ENCODE results near the gene EEA1.

Gene EEA1

DNA sequence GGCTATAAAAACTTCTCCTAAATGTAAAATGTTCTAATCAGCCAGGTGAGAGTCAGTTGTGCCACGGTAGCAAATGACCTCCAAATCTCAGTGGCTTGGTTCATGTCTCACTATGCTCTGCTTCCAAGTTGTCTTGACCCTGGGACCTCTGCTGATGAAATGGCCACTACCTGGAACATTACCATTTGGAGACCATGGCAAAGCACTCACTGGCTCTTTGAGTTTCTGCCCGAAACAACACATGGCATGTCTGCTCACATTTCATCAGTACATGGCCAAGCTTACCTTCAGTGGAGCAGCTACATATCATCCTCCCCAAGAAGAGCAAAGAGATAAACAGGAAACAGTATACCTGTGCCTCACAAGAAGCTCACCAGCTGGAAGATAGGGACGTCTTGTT, 186.1 kb downstream of the EEA1 start:
- no peak for DNase-seq

- DNase-seq, result no peak
Observed at GRCh38 chr12:92740411-92740810, 188.7 kb downstream of the EEA1 start.

- peak; percentile 20 for DNase-seq
Observed at GRCh38 chr12:92739113-92739512, 190.0 kb downstream of the EEA1 start.

DNA sequence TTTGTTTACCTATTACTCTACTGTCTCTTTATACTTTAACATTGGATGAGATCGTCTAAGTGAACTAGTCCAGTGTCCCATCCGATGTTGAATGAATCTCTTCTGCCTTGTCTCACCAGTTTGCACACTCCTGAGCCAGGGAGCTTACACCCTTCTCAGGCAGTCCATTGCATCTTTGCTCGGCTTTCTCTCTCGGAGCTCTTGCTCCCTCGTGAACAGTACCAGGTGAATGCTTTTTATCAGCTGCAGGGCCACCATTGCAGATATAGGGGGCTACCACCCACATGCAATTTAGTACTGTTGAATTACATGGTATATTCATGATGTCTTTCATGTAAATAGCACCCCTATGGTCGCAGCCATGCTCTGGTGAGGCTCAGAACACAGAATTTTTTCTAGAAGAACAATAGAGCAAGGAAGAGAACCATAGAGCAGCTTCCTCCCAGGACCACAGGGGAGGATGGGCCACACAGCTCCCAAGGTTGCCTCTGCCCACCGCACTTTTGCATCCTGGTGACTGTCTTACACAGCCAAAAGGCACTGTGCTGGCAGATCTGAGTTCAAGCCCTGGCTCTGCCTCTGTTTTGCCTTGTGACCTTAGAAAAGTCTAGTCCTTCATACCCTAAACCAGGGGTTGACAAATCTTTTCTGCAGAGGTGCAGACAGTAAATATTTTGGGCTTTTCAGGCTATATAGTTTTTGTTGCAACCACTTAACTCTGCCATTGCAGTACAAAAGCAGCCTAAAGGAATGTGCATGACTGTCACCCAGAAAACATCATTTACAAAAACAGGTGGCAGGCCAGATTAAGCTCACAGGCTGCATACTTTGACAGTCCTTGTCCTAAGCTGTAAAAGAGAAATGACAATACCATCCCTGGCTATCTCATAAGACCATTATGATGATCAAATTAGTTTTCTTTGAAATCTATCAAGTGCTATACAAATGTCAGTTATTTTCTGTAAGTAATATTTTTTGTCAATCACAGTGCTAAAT, 190.9 kb downstream of the EEA1 start:
- no peak for DNase-seq

DNA sequence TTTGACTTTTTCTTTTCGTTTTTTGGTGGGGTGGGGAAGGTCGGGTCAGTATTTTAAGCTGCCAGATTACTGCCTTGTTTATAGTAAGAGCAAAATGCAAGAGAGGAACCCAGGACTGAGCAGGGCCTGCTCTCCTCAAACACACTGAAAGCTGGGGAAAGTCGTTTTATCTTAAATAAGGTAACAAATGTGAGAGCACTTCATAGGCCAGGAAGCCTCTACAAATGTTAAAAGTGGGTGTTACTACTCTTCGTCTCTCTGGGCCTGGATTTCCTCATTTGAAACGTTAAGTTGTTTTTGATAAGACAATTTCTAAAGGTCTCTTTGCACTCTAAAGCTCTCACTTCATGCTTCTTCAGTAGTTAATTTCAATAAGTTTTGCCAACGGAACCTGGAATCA, 192.5 kb downstream of the EEA1 start:
- DNase-seq, result no peak

DNA sequence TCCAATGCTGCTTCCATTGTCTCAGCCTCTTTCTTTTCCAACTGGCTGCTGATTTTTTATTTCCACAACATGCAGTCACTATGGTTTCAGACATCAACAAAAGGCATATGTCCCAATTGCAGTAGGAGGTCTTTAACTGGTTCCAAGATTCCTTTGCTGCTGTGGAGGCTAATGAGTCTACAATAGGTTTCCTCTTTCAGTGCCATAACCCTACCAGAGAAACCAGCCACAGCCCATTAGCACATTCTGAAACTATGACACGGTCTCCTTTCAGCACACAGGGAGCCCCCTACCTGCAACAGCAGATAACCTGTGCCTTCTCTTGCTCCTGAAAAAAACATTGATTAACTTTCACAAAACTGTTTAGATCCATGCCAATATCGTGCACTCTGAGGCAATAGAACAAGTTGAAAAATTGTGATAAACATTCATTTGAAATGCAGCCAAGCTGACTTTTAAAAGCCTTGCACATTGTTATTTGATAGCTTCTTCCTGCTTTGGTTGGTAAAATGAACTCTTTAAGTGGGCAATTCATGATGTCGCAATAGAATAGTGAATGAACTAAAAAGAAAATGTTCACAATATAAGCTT, 193.9 kb downstream of the EEA1 start:
- DNase-seq, result peak; percentile 59

GRCh38 chr12:92733661-92734060, 195.4 kb downstream of the EEA1 start:
- no peak for DNase-seq

GRCh38 chr12:92733181-92733580, 195.9 kb downstream of the EEA1 start:
- no peak for DNase-seq

DNA sequence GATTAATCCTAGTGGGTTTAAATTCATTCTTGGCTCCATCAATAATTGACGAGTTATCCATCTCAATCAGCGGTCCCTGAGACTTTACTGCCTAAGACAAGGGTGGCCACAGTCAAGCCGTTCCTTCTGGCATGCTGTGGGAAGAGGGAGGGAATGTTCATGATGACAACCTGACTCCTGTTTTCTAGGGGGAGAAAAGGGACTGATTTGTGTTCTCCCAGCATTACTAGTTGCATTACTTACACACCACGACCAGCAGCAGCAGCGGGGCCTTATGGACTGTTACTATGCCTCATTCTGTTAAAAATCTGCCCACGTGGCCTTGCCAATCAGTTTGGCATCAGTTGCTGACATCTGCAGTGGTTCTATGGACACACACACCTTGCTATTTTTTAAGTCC, 196.4 kb downstream of the EEA1 start:
- DNase-seq, result no peak

GRCh38 chr12:92732216-92732615, 196.9 kb downstream of the EEA1 start:
- no peak for DNase-seq

DNA sequence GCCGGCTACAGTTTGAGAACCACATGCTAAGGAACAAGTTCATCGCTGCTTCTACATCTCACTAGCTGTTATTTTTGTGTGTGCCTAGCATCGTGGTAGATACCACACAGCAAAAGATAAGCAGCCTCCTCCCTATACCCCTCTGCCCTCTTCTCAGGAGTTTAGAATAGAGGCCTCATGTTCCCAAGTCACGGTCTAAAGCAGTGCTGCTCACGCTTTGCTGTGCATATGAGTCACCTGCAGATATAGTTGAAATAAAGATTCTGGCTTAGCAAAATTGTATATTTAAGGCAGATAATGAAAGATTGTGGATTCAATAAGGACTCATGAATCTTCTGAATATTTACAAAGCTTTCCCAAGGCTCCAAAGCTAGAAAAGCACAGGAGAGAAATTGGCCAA, 198.3 kb downstream of the EEA1 start:
- DNase-seq, result no peak

DNA sequence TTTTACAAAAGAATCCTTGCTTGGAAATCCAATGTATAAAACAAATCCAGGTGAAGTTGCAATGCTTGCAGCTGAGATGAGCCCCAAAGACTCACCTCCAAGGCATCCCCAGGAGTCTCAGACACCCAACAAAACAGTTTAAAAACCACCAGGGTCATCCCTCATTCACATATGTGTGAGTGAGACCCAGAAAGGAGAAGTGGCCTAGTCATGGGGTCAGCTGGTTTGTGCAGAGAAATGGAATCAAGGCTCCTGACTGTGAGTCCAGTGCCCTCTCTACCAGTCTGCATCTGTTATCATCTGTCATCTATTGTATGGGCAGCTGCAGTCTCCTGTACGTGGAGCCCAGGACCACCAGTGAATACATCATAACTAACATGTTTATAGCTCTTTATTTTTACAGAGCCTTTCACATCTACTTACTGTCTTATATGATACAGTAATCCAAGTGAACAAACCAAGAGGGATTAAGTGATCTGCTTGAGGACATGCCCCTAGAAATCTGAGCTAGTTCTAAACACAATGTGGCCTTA, 199.3 kb downstream of the EEA1 start:
- no peak for DNase-seq

- DNase-seq, result no peak
Observed at GRCh38 chr12:92726850-92727249, 202.2 kb downstream of the EEA1 start.

DNA sequence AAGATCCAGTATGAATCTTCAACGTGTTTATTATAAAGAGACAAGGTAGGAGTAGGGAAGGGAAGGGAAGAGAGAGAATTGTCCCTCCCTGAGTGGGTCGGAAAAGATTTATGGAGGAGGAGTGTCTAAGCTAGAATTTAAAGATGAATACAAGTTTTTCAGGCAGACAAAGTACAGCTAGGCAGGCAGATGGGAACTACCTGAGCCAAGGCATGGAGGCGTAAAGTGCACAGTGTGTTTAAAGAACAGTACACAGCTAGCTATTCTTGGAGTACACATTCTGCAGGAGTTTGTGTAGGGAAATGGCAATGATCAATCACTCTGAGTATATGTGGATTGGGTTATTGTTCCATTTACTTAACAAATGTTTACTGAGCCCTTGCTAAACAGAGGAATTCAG, 206.2 kb downstream of the EEA1 start:
- DNase-seq, result no peak

GRCh38 chr12:92721656-92722055, 207.4 kb downstream of the EEA1 start:
- no peak for DNase-seq

GRCh38 chr12:92721130-92721529, 208.0 kb downstream of the EEA1 start:
- peak; percentile 81 for DNase-seq

Data from fibroblast of skin of back (primary cell).